A204.1 (cell line): Measurements from ENCODE around the gene TXK.

ENCODE experiments used
- FAIRE-seq: peaks from 2 replicates; lab custom pipeline; 2012; peaks lifted over from hg19 to GRCh38; lab: Jason Lieb, UNC

TXK gene

DNA sequence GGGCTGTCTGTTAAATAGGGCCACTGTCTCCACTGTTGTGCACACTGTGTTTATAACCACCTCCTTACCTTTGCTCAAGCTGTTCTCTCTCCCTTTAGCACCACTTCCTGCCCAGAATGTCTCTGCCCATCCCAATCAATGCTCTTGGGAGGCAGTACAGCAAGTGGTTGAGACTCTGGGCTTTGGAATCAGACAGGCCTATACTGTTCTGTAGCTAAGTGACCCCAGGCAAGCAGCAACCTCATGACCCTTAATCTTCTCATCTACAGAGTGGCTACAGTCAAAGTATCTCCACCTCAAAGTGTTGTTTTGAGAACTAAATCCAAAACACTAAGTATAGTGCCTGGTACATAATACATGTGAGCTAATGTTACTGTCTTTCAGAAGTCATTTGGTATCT, 3.8 kb upstream of the TXK start:
- FAIRE-seq: no peak

DNA sequence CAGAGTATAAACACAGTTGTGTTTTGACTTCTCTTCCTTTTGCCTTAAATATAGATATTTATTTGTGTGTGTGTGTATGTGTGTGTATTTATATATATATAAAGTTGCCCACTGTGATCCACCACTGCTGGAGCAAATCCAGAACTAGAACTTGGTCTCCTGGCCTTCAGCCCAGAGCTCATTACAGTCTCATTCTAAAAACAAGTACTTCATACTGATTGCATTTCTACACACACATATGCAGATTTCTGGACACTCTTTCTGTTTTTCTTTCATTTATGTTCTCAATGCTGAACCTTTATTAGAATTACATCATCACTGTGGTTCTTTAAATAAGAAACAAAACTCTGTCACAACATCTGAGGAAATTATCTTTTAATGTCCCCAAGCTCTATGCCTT, 381 bp downstream of the TXK start:
- no peak for FAIRE-seq

DNA sequence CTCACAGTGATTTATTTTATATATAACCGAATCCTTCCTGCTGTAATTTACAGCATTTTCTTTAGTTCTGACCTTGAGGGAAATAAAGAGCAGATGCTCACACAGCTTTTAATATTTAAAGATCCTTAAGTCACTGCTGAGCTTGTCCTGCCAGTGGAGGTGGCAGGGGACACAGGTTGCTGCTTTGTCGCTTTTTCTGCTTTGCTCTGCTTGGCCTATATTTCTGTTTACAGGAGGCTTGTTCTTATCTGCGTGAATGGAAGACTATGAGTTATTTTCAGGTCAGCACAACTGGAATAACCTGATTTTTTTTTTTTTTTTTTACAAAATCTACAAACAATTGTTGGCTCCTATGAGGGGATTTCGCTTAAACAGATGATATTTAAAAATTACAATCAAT, 2.3 kb downstream of the TXK start:
- no peak for FAIRE-seq

DNA sequence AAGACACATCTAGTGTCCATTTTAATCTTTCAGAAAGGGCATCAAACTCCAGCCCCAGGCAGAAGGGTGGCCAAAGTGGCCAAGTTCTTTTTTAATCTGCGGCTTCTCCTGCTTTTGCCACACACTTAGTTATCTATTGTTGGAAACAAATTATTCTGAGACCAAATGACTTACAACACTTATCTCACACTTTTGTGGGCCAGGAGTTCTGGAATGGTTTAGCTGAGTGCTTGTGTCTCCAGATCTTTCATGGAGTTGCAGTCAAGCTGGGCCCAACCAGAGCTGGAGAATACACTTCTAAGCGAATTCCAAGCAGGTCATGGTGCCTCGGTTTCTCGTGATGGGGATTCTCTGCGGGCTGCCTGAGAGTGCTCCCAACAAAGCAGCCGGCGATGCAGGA, 4.0 kb downstream of the TXK start:
- no peak for FAIRE-seq

DNA sequence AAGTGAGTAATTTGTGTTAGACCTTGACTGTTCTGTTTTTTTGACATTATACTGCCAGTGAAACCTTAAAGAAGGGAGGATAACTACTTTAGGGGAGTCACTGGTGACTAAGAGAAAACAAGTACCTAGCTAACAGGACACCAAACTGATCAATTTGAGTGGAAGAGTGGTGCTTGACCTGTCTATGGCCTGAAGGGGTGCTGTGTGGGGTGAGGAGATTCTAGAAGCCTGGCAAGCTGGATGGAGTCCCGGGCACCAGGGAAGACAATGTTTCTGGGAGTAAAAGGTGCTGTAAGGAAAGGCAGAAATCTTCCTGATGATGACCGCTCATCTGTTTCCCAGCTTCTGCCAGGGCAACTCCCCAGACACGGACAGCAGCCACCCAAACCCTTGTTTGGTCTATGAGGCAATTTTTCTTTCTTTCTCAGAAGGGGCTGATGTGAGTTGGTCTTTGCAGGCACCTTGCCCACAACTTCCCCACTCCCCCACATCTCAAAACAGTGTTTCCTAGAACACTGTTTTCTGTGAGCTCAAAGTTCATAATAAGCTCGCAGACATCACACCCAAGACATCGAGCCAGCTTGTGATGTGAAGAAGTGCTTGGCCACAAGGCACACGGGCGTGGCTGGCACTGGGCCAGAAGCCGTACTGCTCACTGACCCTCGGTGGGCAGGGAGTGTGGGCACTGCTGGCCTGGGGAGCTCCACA, 4.6 kb downstream of the TXK start:
- no peak for FAIRE-seq

DNA sequence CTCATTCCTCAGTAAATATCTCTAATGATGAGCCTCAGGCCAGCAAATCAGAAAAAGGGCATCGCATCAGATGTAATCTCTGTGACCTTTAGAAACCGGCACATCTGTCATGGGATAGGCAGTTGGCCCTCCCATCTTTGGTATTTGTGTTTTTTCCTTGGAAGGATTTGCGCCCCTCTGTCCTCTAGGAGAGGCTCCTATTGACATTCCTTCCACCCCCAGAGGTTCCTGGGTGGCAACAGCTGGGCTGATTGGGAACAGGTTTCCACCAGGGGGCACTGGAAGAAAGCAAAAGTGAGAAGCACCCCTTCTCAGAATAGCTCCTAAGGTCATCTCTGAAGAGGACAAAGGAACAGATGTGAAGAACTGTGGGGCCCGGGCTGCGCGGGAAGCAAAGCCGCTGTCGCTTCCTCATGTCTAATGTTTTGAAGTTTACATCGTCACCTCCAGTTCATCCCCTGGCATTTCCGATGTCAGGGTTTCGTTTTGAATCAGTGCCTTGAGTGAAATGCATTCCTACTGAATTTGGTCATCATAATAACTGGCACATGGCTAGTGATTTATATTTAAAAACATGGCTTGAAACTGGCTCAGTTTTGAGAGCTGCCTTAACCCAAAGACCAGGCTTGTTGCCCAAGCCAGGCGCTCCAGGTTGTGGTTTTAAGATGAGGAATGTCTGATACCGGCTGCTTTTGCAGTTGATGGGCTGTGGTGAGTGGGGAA, 6.2 kb downstream of the TXK start:
- no peak for FAIRE-seq

DNA sequence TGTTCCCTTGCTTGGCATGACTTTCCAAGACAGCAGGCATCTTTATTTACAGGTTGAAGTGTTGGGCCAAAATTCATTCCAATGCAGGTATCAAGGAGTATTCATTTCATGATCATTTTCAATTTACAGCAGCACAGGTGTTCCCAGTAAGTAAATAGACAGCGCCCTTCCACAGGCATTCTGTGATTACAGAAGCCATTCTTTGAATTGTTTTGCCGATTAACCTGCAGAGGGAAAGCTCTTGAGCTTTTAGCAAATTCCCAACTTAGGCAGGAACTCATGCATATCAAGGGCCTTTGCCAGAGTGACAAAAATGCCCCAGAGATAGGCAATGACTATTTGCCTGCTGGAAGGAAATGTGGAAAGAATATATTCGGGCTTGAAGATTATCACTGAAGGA, 6.8 kb downstream of the TXK start:
- FAIRE-seq: no peak

DNA sequence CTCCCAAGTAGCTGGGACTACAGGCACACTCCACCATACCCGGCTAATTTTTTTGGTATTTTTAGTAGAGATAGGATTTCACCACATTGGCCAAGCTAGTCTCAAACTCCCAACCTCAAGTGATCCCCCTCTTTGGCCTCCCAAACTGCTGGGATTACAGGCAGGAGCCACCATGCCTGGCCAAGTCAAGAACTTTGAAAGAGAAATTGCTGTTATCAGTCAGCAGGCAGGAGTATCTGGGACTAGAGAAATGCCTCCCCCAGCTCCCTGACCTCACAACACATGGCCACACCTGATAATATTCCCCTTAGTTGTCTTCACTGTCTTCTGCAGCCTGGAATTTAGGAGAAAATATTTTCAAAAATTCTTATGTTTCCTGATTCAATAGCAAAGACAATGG, 7.4 kb downstream of the TXK start:
- no peak for FAIRE-seq

DNA sequence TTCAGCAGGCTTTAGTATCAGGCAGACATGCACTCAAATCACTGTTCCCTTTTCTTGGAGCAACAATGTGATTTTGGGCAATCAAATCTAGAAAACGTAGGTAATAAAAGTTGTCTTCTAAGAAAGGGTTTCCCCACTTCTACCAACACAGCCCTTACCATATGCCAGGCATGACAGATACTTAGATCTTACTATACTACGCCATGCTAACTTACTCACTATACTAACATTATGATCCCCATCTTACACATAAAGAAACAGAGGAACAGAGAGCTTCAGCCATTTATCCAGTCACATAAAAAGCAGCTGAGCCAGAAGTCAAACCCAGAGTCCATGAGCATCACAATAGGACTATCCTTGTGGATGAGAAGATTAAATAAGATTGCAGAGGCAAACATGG, 9.2 kb downstream of the TXK start:
- FAIRE-seq: no peak

DNA sequence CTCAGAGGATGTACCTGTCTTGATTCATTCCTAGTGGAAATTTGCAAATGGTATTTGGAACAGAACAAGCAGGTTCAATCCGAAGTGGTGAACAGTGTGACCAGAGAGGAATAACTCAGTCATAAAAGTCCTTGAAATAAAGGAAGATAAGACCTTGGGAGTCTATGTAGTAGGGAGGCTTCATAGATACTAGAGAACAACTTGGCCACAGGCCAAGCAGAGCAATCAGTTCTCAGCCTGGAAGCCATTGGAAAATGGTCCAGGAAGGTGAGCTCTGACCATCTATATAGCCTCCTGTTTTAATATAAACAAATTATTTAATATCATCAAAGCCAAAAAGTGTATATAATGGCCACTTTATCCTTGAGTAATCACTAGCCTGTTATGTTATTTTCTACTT, 11.3 kb downstream of the TXK start:
- no peak for FAIRE-seq

DNA sequence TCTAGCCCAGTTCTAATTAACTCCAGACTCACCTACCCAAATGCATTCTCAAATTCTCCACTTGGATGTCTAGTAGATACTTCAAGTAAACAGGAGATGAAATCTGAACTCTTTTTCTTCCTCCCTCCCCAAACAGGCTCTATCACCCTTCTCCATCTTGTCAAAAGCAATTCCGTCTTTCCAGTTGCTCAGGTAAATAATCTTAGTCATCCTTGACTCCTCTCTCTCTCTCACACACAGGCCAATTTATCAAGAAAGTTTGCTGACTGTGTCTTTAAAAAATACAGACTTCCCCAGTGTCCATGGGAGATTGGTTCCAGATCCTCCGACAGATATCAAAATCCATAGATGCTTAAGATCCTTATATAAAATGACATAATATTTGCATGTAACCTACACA, 12.9 kb downstream of the TXK start:
- no peak for FAIRE-seq

DNA sequence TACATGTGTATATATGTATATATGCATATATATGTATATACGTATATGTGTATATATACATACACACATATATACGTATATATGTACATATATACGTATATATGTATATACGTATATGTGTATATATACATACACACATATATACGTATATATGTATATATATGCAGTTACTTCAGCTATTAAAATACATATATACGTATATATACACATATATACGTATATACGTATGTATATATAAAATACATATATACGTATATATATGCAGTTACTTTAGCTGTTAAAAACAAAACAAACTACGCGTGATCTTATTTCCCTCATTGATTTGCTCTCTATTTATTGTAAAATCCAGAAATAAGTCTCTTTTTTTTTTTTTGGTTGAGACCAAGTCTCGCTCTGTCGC, 13.9 kb downstream of the TXK start:
- FAIRE-seq: peak; percentile 86

DNA sequence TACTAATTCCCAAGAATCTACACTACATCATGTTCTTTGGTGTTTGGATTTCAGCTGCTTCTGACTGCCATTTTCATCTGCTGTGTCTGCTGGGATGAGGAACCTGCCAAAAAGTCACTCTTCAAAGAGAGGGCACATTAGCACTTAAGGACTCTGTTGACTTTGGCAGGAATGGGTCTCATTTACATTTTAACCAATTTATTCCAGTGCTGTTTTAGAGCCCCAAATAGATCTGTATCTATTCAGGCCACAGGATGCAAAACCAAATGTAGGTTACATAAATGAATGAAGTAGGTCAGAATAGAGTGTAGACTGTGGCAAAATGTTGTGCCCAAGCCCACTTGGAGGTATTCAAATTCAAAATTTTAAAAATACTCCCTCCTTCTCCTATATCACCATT, 14.4 kb downstream of the TXK start:
- no peak for FAIRE-seq

DNA sequence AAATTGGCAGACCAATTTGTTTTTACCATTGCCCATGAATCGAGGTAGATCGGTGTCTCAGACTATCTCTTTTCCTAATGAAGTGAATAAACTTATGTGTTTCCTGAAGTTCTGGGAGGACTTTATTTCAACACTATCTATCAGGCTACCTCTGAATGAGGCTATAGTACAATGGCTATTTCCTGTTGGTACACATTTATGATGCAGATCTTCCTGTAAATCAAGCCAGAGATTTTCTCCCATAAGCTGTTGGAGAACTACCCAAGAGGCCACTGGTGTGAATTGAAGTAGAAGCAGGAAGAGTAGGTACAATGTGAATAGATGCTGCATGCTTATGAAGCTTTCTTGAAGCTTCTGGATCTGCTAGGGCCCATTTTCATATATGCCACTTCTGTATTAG, 16.0 kb downstream of the TXK start:
- no peak for FAIRE-seq

DNA sequence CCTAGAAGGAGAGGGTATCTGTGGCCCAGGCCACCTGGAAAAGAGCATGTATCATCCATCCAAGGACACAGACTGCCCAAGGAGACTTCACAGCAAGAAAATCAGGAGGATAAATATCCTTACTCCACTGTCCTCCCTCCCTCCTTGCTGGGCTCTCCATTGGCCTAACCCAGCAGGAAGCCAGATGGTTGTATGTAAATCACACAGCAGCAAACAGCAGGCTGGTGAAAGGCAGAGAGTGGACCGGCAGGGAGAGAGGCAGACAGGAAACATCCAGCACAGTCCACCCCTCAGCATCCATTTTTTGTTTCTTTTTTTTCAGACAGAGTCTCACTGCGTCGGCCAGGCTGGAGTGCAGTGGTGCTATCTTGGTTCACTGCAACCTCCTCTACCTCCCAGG, 17.5 kb downstream of the TXK start:
- FAIRE-seq: no peak

DNA sequence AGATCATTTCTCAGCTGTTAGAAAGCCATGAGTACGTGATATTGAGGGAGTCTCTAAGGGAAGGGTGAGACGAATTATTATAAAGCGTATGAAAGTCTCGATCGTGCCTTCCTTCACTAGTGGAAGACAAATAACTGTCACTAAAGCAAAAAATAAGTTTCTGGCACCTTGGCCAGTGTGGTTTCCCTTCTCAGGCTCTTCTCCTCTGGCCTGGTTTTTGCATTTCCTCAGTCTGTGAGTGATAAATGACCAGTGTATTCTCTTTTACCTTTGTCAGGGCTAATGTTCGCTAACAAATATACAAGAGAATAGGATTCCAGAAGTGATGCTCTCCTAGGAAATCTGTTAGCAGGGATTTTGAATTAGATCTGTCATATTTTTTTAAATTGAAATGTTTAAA, 19.6 kb downstream of the TXK start:
- no peak for FAIRE-seq

DNA sequence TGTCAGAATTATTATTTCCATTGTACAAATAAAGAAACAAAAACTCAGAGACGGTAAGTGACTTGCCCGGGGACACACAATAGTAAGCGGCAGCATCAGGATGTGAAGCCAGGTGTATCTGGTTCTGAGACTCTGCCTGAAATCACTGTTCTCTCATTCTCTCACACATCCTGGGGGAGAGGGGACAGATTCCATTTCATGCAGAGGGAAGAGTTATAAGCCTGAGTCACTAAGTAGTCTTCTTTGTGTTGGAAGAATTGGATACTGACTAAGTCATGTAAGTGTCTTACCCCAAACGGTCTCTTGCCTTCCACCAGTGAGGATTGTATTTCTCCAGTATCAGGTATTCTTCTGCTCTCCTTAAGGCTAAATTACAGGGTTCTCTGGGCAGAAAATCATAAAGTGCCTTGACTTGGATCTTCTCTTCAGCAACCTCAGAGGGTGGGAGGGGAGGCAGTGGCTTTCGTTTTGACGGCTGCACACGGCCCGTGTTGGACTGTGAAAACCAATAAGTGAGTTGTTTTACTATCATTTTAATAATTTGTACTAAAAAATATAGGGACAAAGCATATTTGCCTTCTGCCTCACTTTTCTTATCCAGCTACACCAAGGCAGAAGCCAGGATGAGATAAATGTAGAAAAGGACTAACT, 21.9 kb downstream of the TXK start:
- FAIRE-seq: no peak

DNA sequence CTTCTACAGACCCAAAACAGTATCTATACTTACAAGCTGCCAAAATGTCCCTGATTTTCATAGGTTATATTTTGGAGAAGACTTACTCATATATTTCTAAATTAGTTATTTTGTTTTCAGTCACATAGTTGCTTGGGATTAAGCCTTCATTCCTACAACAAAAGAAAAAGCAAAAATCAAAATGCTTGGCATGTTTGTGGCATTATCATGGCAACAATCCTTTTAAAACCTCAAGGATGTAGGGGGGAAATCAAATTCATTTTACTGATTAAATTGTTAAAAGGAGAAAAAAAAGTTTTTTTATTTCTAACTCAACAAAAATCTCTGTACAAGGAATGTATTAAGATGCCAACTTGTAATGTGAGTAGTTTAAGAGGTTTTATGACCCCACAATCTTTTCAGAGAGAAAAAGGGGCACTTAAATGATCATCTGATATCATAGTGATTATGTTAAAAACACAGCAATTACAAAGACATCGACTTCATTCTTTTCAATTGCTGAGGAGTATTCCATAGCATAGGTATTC, 23.5 kb downstream of the TXK start:
- no peak for FAIRE-seq

DNA sequence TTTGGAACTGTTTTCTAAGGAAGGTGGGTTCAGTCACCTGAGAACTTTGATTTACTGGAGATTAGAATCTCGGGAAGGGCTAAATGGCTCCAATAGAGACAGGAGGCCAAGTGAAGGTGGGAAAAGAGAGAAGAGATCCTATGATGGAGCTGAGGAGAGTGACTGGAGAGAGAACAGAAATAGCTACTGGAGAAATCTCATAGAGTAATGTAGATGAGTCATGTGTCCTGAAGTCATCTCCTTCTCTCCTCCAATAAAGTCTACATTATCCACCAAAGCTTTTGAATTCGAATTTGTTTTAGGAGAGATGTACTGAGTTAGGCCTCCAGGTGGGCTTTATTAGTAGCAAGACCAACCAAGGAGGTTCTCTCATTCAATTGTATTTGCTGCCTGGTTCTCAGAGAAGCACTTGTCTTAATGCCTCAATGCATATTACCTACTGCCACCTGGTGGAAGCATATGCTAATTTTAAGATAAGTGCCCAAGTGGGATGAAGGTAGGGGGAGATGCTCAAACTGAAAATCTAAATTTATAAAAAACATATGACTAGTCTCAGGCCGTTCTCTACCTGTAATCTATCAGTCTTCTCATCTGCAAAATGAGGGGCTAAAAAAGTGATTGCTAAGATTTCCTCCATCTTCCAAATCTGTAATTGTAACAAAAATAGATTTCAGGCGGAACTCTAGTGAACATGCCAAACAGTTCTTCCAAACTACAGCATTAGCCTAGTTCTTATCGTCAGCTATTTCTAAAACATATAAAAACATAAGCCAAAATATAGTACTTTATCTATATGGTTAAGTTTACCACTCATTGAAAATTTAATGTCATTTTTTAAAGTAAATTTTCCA, 24.4 kb downstream of the TXK start:
- no peak for FAIRE-seq

DNA sequence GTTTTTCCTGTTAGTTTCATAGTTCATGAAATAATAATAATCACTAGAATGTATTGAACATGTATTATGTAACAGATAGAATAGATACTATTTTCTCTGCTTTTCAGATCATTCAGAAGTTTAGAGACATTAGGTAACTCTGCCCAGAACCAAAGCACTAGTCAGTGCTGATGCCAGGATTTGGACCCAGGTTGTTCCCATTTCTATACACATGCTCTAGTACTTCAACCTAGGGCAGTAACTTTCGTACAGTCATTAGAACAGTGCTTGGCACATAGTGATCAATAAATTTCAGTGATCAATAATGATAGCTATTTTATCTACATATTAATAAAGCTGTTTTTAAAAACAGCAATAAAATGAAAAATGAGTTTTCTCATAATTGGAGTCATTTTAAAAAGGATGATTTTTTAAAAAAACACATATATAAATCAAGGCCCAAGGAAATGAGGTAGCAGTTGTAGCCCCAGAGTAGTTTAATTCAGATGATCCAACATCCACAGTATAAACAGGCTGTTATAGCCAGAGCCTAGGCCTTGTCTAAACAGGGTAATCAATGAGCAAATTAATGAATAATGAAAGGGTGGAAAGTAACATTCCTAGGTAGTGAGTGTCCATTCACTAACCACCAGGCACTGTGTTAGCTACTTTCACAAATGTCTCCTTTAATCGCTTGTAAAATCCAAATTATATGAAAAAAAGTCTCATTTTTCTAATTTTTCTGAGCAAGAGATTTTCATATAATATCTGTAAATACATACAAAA, 25.6 kb downstream of the TXK start:
- FAIRE-seq: no peak

DNA sequence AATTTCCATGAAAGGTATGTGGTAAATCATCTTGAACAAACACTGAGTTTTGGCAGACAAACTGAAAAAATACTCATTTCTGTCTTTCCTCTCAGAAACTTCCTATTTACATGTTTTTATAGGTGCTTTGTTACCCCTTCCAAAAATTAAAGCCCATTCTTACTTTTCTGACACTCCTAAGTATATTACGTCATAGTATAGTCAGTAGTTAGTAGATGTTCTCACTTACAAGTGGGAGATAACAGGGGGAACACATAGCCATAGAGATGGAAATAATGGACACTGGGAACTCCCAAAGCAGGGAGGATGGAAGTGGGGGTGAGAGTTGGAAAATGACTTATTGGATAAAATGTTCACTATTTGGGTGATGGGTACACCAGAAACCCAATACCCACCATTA, 28.8 kb downstream of the TXK start:
- FAIRE-seq: no peak
